HG03442 (cell line): ENCODE measurements around the gene JMJD1C.
"Not testable (repeated sequence)": the region's sequence is repeated elsewhere in the genome, so short reads cannot be mapped to it uniquely, and the experiment has no call there.

Experiments used
- ATAC-seq: cut with Tn5 transposase; IDR thresholded peaks from one replicate; pipeline ENCODE4 v1.9.1; 2021; ENCODE audit warnings: mild to moderate bottlenecking, moderate library complexity; ENCODE audit not compliant: unreplicated experiment

Gene JMJD1C

GRCh38 chr10:63197344-63198092 lies 268.3 kb downstream of the JMJD1C start:
- ATAC-seq = no peak

- ATAC-seq = no peak
Measured at GRCh38 chr10:63192826-63193225, 273.0 kb downstream of the JMJD1C start.

GRCh38 chr10:63175534-63175933 lies 290.2 kb downstream of the JMJD1C start:
- no peak for ATAC-seq

GRCh38 chr10:63173468-63174232 lies 292.1 kb downstream of the JMJD1C start:
- ATAC-seq = peak; percentile 99

DNA sequence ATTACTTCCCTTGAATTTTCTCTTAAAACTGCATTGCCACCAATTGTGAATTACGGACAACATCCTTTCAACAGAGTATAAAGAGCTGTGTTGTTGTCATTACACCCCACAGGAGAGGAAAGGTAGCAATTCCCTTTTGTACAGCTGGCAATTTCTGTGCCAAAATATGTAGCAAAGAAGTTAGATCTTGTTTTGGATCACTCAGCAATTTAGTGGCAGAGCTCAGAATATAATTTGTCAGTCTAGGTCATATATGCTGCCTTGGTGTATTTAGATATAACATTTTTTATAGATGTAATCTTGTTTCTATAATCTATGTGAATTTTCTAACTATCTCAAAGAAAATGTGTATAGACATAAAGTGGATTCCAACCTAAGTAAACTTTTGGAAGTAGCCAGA lies 293.9 kb downstream of the JMJD1C start:
- no peak for ATAC-seq

DNA sequence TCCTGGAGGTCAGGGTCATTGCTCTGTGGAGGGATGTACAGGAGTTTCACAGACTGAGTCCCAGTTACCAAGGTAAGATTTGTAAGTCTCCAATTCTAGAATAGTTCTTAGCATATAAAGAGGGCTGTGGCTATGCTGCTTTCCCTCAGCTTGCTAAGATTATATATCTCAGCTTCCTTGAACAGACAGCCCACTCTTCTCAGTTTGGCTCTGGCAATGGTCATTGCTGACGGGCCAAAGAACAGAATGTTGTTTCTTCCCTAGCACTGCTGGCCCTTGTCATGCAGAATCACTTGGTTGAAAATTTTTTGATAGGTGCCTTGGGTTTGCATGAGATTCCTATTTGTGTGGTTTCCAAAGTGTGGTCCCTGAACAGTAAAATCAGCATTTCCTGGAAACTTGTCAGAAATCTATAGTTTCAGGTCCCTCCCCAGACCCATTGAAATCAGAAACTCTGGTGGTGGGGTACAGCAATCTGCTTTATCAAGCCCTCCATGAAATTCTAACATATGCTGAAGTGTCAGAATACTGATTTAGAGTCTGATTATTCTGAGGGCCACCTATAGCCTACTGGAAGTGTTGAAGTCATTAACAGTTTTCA lies 294.4 kb downstream of the JMJD1C start:
- no peak for ATAC-seq

DNA sequence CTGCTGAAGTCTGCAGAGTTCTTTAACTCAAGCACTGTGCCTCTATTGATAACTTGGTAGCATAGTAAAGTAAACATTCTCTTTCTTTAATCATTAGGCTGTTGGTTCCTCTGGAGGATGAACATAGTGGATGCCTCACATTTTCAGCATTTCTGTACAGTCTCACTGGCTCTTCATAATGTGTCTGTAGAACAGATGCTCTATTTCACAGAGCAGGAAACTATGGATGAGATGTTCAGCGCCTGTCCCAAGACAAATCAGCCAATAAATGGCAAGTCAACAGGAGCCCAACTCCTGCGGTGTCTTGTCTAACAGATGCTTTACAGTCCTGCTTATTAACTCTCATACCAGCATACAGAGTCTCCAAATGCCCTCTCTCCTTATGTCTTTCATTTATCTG lies 296.2 kb downstream of the JMJD1C start:
- no peak for ATAC-seq

DNA sequence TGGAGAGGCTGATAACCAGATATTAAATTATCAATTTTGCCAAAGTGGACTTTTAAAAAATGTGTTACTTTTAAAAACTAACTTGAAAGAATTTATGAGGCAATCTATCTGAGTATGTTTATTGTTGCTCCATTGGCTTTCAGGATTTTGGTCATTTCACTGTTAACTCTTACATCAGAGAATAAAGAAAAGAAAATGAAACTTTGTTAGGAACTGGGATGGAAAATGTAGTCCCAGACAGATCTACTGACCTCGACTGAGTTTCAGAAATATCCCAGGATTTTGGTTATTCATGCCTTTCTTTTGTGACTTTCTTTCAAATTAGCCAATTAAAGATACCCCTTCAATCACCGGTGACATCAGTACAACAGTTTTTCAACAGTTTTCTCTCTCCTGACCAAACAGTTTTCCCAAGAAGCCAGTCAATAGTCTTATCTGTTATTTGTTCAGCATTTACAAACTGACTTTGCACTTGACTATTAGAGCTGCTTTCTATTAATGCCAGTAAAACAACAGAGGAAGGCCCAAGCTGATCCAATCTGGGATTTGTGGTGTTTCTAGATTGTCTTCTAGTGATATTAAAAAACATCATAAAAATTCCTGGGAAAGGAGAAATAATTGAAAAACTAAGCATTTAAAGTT lies 296.8 kb downstream of the JMJD1C start:
- no peak for ATAC-seq

DNA sequence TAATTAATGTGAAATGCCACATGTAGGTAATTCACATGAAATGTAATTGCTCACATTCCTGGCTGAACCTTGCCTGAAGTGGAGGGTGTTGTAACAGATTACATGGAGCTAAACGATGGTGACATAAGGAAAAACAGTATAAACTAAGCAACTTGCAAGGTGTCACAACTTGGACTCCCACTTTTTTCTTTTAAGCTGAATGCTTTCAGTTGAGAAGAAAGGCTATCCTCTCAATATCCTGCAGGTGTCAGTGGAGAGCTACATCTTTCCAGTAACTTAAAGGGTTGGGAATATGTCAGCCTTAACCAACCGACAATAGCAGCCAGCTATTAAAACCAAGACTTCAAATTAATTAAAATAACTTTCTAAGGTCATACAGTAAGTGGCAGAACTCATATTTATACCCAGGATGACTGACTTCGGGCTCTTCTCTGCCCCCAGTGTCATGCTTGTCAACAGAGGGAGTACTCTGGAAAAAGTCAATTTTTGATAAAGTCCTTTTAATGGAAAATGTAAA lies 299.0 kb downstream of the JMJD1C start:
- ATAC-seq = peak; percentile 65

DNA sequence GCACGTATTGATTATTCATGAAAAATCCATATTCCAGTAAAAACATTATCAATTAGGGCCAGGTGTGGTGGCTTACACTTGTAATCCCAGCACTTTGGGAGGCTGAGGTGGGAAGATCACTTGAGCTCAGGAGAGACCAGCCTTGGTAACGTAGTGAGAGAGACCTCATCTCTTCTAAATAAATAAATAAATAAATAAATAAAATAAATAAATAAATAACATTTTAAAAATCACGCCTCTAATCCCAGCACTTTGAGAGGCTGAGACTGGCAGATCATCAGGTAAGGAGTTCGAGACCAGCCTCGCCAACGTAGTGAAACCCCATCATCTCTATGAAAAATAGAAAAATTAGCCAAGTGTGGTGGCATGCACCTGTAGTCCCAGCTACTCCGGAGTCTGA lies 300.5 kb downstream of the JMJD1C start:
- ATAC-seq = no peak

DNA sequence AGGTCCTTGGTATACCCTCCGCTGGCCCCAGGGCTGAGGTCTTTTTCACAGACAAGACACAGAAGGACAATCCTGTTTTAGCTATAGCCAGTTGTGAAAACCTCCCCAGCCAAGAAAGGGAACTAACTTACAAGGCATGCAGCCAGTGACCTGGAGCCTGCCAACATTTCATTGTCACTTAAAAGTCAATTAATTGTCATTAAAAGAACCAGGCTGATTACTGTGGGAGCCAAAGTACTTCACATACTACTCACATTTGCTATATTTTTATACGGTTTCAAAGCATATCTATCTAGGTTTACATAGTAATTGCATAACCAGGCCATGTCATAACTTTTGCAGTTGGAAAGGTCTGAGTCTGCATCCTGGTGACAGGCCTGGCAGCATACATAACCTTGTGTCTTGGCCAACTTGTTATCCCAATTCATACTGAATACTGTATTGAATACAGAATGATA lies 301.6 kb downstream of the JMJD1C start:
- ATAC-seq = no peak

DNA sequence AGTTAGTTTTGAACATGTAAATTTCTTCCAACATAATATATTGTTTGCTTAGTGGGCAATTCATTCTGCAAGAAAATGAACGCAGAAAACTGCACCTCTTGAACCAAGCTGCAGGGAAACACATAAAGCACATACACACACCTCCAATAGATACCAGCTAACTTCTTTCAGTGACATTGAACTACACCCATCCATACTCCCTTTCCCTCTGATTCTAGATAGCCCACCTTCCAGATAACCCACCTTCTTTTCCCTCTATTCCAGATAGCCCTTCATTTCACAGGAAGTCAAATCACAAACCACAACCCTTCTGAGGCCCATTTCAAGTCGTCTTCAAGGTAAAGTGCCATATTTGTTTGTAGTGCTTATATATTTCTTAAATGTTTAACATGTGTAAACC lies 304.2 kb downstream of the JMJD1C start:
- no peak for ATAC-seq

GRCh38 chr10:63157845-63158624 lies 307.7 kb downstream of the JMJD1C start:
- peak; percentile 72 for ATAC-seq

GRCh38 chr10:63156236-63156635 lies 309.5 kb downstream of the JMJD1C start:
- ATAC-seq = no peak

- ATAC-seq = no peak
Measured at GRCh38 chr10:63155388-63156020, 310.3 kb downstream of the JMJD1C start.

- ATAC-seq = no peak
Measured at GRCh38 chr10:63154546-63155387, 311.0 kb downstream of the JMJD1C start.

DNA sequence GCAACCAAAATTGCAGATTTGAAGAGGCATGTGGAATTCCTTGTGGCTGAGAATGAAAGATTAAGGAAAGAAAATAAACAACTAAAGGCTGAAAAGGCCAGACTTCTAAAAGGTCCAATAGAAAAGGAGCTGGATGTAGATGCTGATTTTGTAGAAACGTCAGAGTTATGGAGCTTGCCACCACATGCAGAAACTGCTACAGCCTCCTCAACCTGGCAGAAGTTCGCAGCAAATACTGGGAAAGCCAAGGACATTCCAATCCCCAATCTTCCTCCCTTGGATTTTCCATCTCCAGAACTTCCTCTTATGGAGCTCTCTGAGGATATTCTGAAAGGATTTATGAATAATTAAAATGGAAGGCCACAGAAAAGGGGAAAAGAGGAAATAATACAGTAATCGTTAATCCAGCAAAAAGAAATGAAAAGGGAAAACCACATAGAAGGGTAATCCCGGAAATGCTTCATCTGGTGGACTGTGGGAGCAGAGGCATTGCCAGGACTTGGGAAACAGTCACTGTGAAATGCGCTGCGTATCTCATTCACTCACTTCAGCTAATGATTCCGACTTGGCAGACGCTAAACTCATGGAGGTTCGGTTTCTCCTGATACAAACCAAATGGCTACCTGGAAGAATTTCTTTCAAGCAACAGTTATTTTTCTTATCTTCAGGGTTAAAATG lies 311.8 kb downstream of the JMJD1C start:
- ATAC-seq = not testable (repeated sequence)

DNA sequence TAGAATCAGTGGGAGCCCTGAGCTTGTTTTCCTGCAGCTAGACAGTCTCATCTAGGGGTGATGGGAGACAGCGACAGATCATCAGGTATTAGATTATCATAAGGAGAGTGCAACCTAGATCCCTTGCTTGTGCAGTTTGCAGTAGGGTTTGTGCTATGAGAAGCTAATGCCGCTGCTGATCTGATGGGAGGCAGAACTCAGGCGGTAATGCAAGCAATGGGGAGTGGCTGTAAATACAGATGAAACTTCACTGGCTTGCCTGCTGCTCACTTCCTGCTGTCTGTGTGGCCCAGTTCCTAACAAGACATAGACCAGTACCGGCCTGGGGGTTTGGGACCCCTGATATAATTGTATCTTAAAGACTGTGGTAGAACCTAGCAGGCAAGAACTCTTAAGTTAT lies 315.0 kb downstream of the JMJD1C start:
- ATAC-seq = no peak
